Mucosa of rectum (tissue), 2 donors: ENCODE measurements around the gene KIF22.

Source experiments
- H3K27ac ChIP-seq, 2 donors: one replicate each; pipeline ENCODE4 v1.7.0; 2013; ENCODE audit warnings: inconsistent platforms in 2 of 2, low read depth in 2 of 2, low read length in 2 of 2
- H3K27me3 ChIP-seq, 2 donors: one replicate each; pipeline ENCODE4 v1.7.0; 2013; ENCODE audit warnings: low read length in 2 of 2; ENCODE audit not compliant: control insufficient read depth in 2 of 2, insufficient read depth in 2 of 2
- H3K36me3 ChIP-seq, 2 donors: one replicate each; pipeline ENCODE4 v1.7.0; 2013; ENCODE audit warnings: low read length in 2 of 2; ENCODE audit not compliant: control insufficient read depth in 2 of 2, insufficient read depth in 2 of 2
- H3K4me1 ChIP-seq, 2 donors: one replicate each; pipeline ENCODE4 v1.7.0; 2013; ENCODE audit warnings: low read length in 2 of 2, mild to moderate bottlenecking in 1 of 2; ENCODE audit not compliant: control insufficient read depth in 2 of 2, insufficient read depth in 2 of 2
- H3K4me3 ChIP-seq, 2 donors: one replicate each; pipeline ENCODE4 v1.7.0; 2013; ENCODE audit warnings: low read length in 2 of 2
- H3K9ac ChIP-seq, 2 donors: one replicate each; pipeline ENCODE4 v1.7.0; 2013; ENCODE audit warnings: low read length in 2 of 2, low read depth in 1 of 2, mild to moderate bottlenecking in 1 of 2
- H3K9me3 ChIP-seq, 2 donors: one replicate each; pipeline ENCODE4 v1.7.0; 2013; ENCODE audit warnings: low read length in 2 of 2; ENCODE audit not compliant: control insufficient read depth in 2 of 2
- donor health status: healthy.
- donor health status: Normal muscosa, but diverticular disease.

KIF22 gene

GRCh38 chr16:29815032-29815721, 24.6 kb downstream of the KIF22 start:
- Histone ChIP-seq H3K4me1 (peaks cover 55 to 63% of the 10 kb centered on the region in 2 donors), H3K36me3 (peaks cover under 1 to 14% of the 10 kb centered on the region in 2 donors), H3K9ac (peak overlapping the region in 1 of 2 donors; percentile 74), H3K9me3 (no peaks in the 10 kb centered on the region), H3K27ac (peak overlapping the region in 1 of 2 donors; percentile 95), H3K27me3 (no peaks in the 10 kb centered on the region), H3K4me3 (peak overlapping the region; percentile 88 to 89)

DNA sequence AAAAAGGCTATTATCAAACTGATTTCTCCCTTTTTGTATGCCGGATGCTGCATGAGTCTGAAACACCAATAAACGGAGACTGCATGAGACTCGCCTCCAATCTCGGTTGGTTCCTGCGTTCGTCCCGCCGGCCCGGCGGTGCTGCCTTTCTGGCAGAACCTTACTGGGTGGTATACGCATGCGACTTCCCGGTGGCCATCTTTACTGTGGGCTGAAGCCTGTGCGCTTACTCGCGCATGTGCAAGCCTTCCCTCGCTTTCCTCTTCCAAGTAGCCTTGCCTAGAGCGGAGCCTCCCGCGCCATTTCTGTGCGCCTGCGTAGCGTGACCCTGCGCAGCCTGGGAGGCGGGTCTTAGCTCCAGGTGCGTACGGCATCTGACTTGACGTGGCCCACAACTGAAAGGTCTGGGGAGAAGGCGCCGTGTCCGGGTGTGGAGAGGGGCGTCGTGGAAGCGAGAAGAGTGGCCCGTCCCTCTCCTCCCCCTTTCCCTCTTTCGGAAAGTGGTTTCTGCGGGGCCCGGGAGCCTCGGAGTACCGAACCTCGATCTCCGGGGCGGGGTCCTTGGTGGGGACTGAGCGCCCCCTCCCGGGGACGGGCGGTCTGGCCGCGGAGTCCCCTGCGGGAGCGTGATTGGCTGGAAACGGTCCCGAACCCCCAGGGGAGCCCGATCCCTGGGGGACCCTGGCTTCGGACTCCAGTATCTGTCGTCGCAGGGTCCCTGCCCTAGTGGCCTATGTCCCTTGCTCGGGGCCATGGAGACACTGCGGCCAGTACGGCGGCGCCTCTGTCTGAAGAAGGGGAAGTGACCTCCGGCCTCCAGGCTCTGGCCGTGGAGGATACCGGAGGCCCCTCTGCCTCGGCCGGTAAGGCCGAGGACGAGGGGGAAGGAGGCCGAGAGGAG, 25.5 kb downstream of the KIF22 start, which contains the start of gene PAGR1:
TSS of gene PAGR1 (plus strand) at position 360 of the 901 bp plus-strand sequence. CDS start at position 734, 374 bp downstream.
- H3K36me3 ChIP-seq = peaks cover 0 to 12% of the 10 kb centered on the region in 2 donors
- H3K9me3 ChIP-seq = no peaks in the 10 kb centered on the region
- H3K4me3 ChIP-seq = peak within 1 kb of the TSS; percentile 88 to 89
- H3K27ac ChIP-seq = peak within 1 kb of the TSS; percentile 91 to 95
- H3K4me1 ChIP-seq = peaks cover 46 to 55% of the 10 kb centered on the region in 2 donors
- H3K9ac ChIP-seq = peak within 1 kb of the TSS; percentile 74 to 96
- H3K27me3 ChIP-seq = no peaks in the 10 kb centered on the region

GRCh38 chr16:29816694-29817441, 26.3 kb downstream of the KIF22 start:
- Histone ChIP-seq H3K4me3 (peak overlapping the region; percentile 88 to 89), H3K9me3 (no peaks in the 10 kb centered on the region), H3K4me1 (peaks cover 46 to 54% of the 10 kb centered on the region in 2 donors), H3K27ac (peak overlapping the region; percentile 91 to 95), H3K27me3 (no peaks in the 10 kb centered on the region), H3K9ac (peak overlapping the region; percentile 74 to 96), H3K36me3 (peaks cover 0 to 12% of the 10 kb centered on the region in 2 donors)

GRCh38 chr16:29818082-29818481, 27.5 kb downstream of the KIF22 start:
- no peak overlapping the region for H3K27ac ChIP-seq
- H3K27me3 ChIP-seq = no peaks in the 10 kb centered on the region
- peak overlapping the region in 1 of 2 donors; percentile 22 for H3K4me3 ChIP-seq
- peak overlapping the region in 1 of 2 donors; percentile 9 for H3K9ac ChIP-seq
- peaks cover 48 to 58% of the 10 kb centered on the region in 2 donors for H3K4me1 ChIP-seq
- H3K36me3 ChIP-seq = peaks cover 0 to 12% of the 10 kb centered on the region in 2 donors
- H3K9me3 ChIP-seq = no peaks in the 10 kb centered on the region

- Histone ChIP-seq H3K9ac (peak overlapping the region; percentile 85 to 92), H3K9me3 (no peaks in the 10 kb centered on the region), H3K4me1 (peaks cover 58 to 59% of the 10 kb centered on the region in 2 donors), H3K27ac (peak overlapping the region; percentile 96), H3K27me3 (no peaks in the 10 kb centered on the region), H3K36me3 (peaks cover 0 to 12% of the 10 kb centered on the region in 2 donors), H3K4me3 (peak overlapping the region; percentile 78 to 96)
Observed at GRCh38 chr16:29819506-29819905, 29.0 kb downstream of the KIF22 start.

DNA sequence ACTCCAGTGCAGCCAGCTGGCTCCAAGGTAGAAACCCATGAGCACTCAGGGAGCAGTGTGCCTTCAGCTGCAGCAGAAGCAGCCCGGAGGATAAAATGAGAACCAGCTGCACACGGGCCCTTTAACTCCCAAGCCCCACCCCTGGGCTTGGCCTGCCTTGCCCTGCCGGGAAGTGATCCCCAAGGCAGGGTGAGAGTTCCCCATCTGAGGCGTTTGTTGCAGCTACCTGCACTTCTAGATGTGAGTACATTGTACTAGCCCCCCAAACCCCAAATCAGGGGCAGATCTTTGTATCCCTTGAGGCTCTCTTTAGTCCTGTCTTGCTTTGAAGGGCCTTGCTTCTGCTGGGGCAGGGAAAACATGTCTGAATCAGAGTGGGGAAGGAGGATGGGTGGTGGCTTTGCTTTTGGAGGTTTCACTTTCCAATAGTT, 29.7 kb downstream of the KIF22 start, which contains the start of gene MVP:
TSS of gene MVP (plus strand) at position 192 of the 431 bp plus-strand sequence. CDS start 10,088 bp downstream, outside the sequence.
- Histone ChIP-seq H3K4me3 (peak within 1 kb of the TSS; percentile 78 to 96), H3K9ac (peak within 1 kb of the TSS; percentile 85 to 92), H3K9me3 (no peaks in the 10 kb centered on the region), H3K36me3 (peaks cover 0 to 12% of the 10 kb centered on the region in 2 donors), H3K4me1 (peaks cover 60 to 62% of the 10 kb centered on the region in 2 donors), H3K27me3 (no peaks in the 10 kb centered on the region), H3K27ac (peak within 1 kb of the TSS; percentile 96)

DNA sequence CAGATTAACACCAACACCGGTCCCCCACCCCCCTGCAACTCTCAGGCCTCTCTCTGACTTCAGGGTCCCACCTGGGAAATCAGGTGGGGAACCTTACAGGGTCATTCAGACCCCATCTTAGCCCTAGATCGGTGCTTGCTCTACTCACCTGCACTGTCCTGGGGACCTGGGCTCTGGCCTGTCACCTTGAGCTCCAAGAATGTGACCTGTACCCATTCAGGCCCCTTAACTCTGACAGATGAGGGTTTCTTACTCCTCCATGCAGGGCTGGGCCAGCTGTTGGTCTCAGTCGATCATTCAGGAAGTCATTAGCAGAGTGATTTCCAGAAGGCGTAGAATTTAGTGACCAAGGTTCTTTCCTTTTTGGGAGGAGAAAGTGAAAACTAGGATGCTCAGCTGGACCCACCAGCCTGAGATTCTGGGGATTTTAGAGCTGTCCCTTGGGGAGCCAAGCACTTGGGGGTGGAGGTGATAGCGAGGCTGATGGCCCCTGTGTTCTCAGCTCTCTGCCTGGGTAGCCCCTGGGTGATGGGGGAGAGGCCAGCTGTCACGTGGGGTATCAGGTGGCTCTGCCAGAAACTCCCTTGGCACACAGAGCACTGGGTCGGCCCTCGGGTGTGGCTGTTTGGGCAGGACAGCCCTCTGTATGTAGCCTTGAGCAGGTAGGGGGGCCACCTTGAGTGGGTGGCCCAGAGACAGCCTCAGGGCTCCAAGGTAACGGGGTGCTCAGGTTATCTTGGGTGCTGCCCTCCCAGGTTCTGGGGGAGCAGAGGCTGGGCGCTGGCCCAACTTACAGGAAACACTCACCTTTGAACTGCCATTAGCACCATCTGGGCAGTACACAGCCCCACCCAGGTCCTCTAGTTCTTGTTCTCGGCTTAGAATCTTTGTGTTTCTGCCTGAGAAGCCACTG, 30.4 kb downstream of the KIF22 start:
- Histone ChIP-seq H3K9me3 (no peaks in the 10 kb centered on the region), H3K27me3 (no peaks in the 10 kb centered on the region), H3K4me3 (peak overlapping the region; percentile 78 to 96), H3K36me3 (peaks cover 0 to 13% of the 10 kb centered on the region in 2 donors), H3K4me1 (peaks cover 67% of the 10 kb centered on the region in 2 donors), H3K27ac (peak overlapping the region; percentile 96), H3K9ac (peak overlapping the region; percentile 85 to 92)

DNA sequence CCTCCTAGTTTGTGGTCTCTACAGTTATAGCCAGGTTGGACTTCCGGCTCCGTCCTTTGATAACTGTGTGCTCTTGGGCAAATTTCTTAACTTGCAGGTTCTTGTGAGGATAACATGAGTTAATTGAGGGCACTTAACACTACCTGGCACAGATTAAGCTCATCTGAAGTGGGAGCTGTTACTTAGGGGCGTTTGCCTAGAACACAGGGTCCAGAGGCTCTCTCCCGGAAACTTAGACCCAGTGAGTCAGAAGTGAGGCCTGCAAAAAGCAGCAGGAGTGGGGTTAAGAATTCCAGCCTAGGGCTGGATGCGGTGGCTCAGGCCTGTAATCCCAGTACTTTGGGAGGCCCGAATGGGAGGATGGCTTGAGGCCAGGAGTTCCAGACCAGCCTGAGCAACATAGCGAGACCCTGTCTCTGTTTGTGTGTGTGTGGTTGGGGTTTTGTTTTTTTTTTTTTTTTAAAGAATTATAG, 31.1 kb downstream of the KIF22 start:
- Histone ChIP-seq H3K9ac (peak overlapping the region; percentile 85 to 92), H3K9me3 (no peaks in the 10 kb centered on the region), H3K27ac (peak overlapping the region; percentile 96), H3K36me3 (peaks cover 0 to 13% of the 10 kb centered on the region in 2 donors), H3K4me3 (peak overlapping the region; percentile 78 to 96), H3K27me3 (no peaks in the 10 kb centered on the region), H3K4me1 (peaks cover 70 to 71% of the 10 kb centered on the region in 2 donors)
